DND-41 (cell line): ENCODE data around the gene RIN1.

Experiments
- ATAC-seq: fragments of 200-7000 bp; cut with Tn5 transposase; 3 replicates; pipeline ENCODE4 v1.9.1; 2021; ENCODE audit warnings: low read depth; ENCODE audit not compliant: insufficient read depth
- DNase-seq: peaks from one replicate; pipeline ENCODE4 v3.0.0-alpha.2; 2020
- H2AFZ ChIP-seq: 2 replicates; pipeline ENCODE4 v1.6.0; 2012; ENCODE audit warnings: low read depth, low read length
- H3K27ac ChIP-seq: 2 replicates; pipeline ENCODE4 v1.5.1; 2012; ENCODE audit warnings: low read length, inconsistent platforms
- H3K27me3 ChIP-seq: fragments of 200-600 bp; sonication (generic); 2 replicates; pipeline ENCODE4 v1.6.0; 2012; ENCODE audit warnings: low read length, mild to moderate bottlenecking, inconsistent platforms; ENCODE audit not compliant: insufficient read depth, poor library complexity
- H3K36me3 ChIP-seq: 2 replicates; pipeline ENCODE4 v1.5.1; 2012; ENCODE audit warnings: low read length, inconsistent platforms; ENCODE audit not compliant: insufficient read depth
- H3K4me1 ChIP-seq: 2 replicates; pipeline ENCODE4 v1.5.1; 2012; ENCODE audit warnings: mild to moderate bottlenecking, low read length; ENCODE audit not compliant: insufficient read depth
- H3K4me2 ChIP-seq: 2 replicates; pipeline ENCODE4 v1.6.0; 2012; ENCODE audit warnings: mild to moderate bottlenecking, moderate library complexity, low read length, inconsistent platforms; ENCODE audit not compliant: insufficient read depth
- H3K4me3 ChIP-seq, 2 experiments: fragments of 200-600 bp in 1 of 2; shearing (Covaris generic) in 1 of 2; 2 replicates each; pipeline ENCODE4 v1.5.1; 2012 to 2016; ENCODE audit warnings: inconsistent platforms in 2 of 2, low read length in 2 of 2, mild to moderate bottlenecking in 2 of 2, low read depth in 1 of 2, moderate library complexity in 1 of 2
- H3K79me2 ChIP-seq: 2 replicates; pipeline ENCODE4 v1.6.0; 2012; ENCODE audit warnings: low read length, inconsistent platforms; ENCODE audit not compliant: insufficient read depth
- H3K9ac ChIP-seq: 2 replicates; pipeline ENCODE4 v1.6.0; 2012; ENCODE audit warnings: low read depth, mild to moderate bottlenecking, inconsistent platforms, low read length, moderate library complexity
- H3K9me3 ChIP-seq: 2 replicates; pipeline ENCODE4 v1.5.1; 2012; ENCODE audit warnings: low read length, moderate library complexity, mild to moderate bottlenecking, inconsistent platforms; ENCODE audit not compliant: insufficient read depth, severe bottlenecking
- H4K20me1 ChIP-seq: 2 replicates; pipeline ENCODE4 v1.6.0; 2012; ENCODE audit warnings: low read length; ENCODE audit not compliant: insufficient read depth
- CTCF ChIP-seq: IDR thresholded peaks from 2 replicates; pipeline ENCODE4 v1.5.1; 2012; ENCODE audit warnings: borderline replicate concordance, low read length, moderate library complexity, mild to moderate bottlenecking; ENCODE audit not compliant: poor library complexity, severe bottlenecking; ENCODE audit errors: extremely low read depth
- EZH2 ChIP-seq: IDR thresholded peaks from 3 replicates; pipeline ENCODE4 v1.6.1; 2012; ENCODE audit warnings: borderline replicate concordance, low read depth, mild to moderate bottlenecking, moderate library complexity, low read length, inconsistent platforms; ENCODE audit not compliant: severe bottlenecking

The RIN1 gene

DNA sequence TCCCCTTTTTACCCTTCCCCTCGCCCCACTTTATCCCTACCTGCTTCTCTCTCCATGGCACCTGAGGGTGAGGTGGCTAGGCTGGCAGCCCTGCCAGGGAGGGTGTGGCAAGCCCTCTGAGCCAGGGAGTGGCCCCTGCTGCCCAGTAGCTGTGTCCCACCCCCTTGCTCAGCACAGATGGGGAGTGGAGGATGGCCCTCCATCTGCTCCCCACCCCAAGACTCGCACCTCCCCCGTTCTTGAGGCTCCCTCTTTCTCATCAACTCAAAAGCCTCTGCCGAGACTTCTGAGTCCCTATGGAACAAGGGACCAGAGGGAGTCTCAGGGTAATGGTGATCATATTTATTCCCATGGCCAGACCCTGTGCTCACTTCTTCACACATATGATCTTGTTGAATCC, 42.9 kb downstream of the RIN1 start:
- Histone ChIP-seq H3K27ac (no peak overlapping the region), H3K4me3 (no peak overlapping the region), H2AFZ (no peak overlapping the region), H3K9me3 (no peaks in the 10 kb centered on the region), H3K4me2 (no peak overlapping the region), H3K4me1 (peaks cover 23% of the 10 kb centered on the region), H3K9ac (no peak overlapping the region), H4K20me1 (no peaks in the 10 kb centered on the region), H3K27me3 (no peaks in the 10 kb centered on the region), H3K79me2 (peaks cover 4% of the 10 kb centered on the region), H3K36me3 (no peaks in the 10 kb centered on the region)
- ATAC-seq = no peak
- DNase-seq = no peak
- TF ChIP-seq EZH2 (no peak), CTCF (no peak)

GRCh38 chr11:66292543-66293332, 43.5 kb downstream of the RIN1 start:
- DNase-seq = no peak
- no peak overlapping the region for H3K4me3 ChIP-seq
- H2AFZ ChIP-seq = no peak overlapping the region
- H3K27ac ChIP-seq = no peak overlapping the region
- H3K79me2 ChIP-seq = peaks cover 10% of the 10 kb centered on the region
- H3K27me3 ChIP-seq = no peaks in the 10 kb centered on the region
- no peak overlapping the region for H3K4me2 ChIP-seq
- peaks cover 29% of the 10 kb centered on the region for H3K4me1 ChIP-seq
- peaks cover 5% of the 10 kb centered on the region; the same call in 1 of the 2 replicates for H4K20me1 ChIP-seq
- no peak overlapping the region for H3K9ac ChIP-seq
- H3K9me3 ChIP-seq = no peaks in the 10 kb centered on the region
- TF ChIP-seq CTCF (no peak), EZH2 (no peak)
- no peaks in the 10 kb centered on the region for H3K36me3 ChIP-seq
- ATAC-seq = no peak

DNA sequence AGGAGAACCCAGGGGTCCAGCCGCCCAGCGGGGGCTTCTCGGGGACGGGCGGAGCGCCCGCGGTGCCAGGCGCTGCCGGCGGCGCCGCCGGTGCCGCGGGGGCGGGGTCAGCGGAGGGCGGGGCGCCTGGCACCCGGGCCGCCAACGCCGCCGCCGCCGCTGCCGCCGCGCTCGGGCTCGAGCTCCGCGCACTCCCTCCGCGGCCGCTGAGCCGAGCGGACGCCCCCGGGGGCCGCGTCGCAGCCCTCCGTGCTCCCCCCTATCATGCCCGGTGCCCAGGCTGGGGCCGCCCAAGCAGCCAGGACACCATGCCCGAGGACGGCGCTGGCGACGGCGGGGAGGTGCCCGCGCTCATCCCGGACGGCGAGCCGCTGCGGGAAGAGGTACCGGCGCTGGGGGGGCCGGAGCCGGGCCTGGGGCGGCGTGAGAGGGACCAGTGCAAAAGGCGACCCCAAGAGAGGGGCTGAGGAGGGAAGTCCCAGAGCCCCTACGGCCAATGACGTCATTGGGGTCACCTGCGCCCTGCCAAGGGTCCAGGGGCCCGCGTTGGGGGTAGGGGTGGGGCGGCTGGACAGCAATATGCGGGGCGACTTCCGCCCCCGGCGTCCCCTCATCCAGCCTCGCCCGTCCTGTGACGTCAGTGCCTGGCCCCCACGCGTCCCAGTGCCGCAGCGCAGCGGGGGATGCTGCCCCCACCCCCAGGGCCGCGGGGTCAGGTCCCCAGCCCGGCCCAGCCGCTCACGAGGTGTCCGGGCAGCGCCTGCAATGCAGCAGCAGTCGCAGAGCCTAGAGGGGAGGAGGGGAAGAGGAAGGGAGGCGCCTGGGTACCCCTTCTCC, 44.3 kb downstream of the RIN1 start, which contains the start of gene TMEM151A:
Gene TMEM151A (plus strand): TSS at position 189 of the 837 bp plus-strand sequence. CDS start 120 bp downstream, at position 309.
- H3K4me3 ChIP-seq = no peak within 1 kb of the TSS

DNA sequence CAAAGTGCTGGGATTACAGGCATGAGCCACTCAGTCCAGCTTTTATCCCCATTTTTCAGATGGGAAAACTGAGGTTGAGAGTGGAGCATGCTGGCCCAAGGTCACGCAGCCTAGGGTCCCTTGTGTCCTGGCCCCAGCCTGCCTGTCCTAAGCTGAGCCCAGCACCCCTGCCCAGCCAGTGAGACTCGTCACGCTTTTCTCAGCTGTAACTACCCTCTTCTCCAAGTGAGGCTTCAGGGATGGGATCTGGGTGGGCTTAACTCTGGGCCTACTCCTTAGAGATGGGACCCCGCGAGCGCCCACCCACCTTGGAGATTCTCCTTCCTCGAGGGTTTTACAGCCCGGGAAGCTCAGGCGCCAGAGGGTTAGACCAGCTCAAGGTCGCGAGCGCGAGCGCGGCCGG, 44.9 kb downstream of the RIN1 start:
- Histone ChIP-seq H3K27ac (no peak overlapping the region), H3K9ac (no peak overlapping the region), H3K4me3 (no peak overlapping the region), H3K4me1 (peaks cover 33% of the 10 kb centered on the region), H4K20me1 (peaks cover 6% of the 10 kb centered on the region; the same call in 1 of the 2 replicates), H3K4me2 (no peak overlapping the region), H2AFZ (no peak overlapping the region), H3K9me3 (no peaks in the 10 kb centered on the region), H3K27me3 (no peaks in the 10 kb centered on the region), H3K79me2 (peaks cover 14% of the 10 kb centered on the region), H3K36me3 (no peaks in the 10 kb centered on the region)
- DNase-seq = no peak
- no peak for ATAC-seq
- TF ChIP-seq EZH2 (no peak), CTCF (no peak)

More for the DNA sequence above, 44.3 kb downstream of the RIN1 start, which contains the start of gene TMEM151A:
- no peak for TF ChIP-seq EZH2
- H2AFZ ChIP-seq = no peak within 1 kb of the TSS
- H3K27me3 ChIP-seq = no peaks in the 10 kb centered on the region
- peaks cover 6% of the 10 kb centered on the region; the same call in 1 of the 2 replicates for H4K20me1 ChIP-seq
- ATAC-seq (no peak), DNase-seq (no peak)
- peaks cover 14% of the 10 kb centered on the region for H3K79me2 ChIP-seq
- no peaks in the 10 kb centered on the region for H3K9me3 ChIP-seq
- 0 out of 2 replicates have a peak within 1 kb of the TSS, but pooled peaks have one; percentile 84 for H3K4me2 ChIP-seq
- peaks cover 33% of the 10 kb centered on the region for H3K4me1 ChIP-seq
- no peak within 1 kb of the TSS for H3K27ac ChIP-seq
- H3K9ac ChIP-seq = no peak within 1 kb of the TSS
- H3K36me3 ChIP-seq = no peaks in the 10 kb centered on the region
